H1 (cell line): ENCODE measurements around the gene UBE2K. TPM values are rescaled to one million over a fixed set of nuclear protein-coding genes. Genes with fewer than 3 reads are reported as not detected.

Experiments
- CTCF ChIA-PET: fragments of 300-600 bp; sonication (Branson Sonifier 250); formaldehyde crosslinking; loops from one replicate; lab custom pipeline; 2021; ENCODE audit not compliant: partially characterized antibody; lab: Charles Lee
- POLR2A ChIA-PET: fragments of 300-600 bp; sonication (Branson Sonifier 250); formaldehyde crosslinking; loops from one replicate; lab custom pipeline; 2021; ENCODE audit warnings: inconsistent platforms; ENCODE audit not compliant: partially characterized antibody; lab: Charles Lee
- DNase-seq, 2 experiments: peaks; one replicate each; pipeline versions ENCODE4 v3.0.0 to v3.0.0-alpha.2; 2010 to 2022; ENCODE audit warnings: low spot score in 2 of 2, low read depth in 1 of 2, mixed read lengths in 1 of 2
- FAIRE-seq: peaks from 2 replicates; lab custom pipeline; 2011; peaks lifted over from hg19 to GRCh38; lab: Jason Lieb, UNC
- H2AFZ ChIP-seq: 2 replicates; pipeline ENCODE4 v1.8.1; 2012; ENCODE audit warnings: low read length, inconsistent platforms
- H2AK5ac ChIP-seq: 2 replicates; pipeline ENCODE4 v1.6.1; 2013; ENCODE audit warnings: low read depth, low read length
- H2BK120ac ChIP-seq: replicated peaks from 2 replicates; pipeline ENCODE3; 2013; ENCODE audit warnings: low read depth, low read length, inconsistent platforms
- H2BK12ac ChIP-seq: 2 replicates; pipeline ENCODE4 v1.6.1; 2013; ENCODE audit warnings: low read depth, low read length
- H2BK15ac ChIP-seq: 2 replicates; pipeline ENCODE4 v1.6.1; 2013; ENCODE audit warnings: low read length
- H2BK20ac ChIP-seq: 2 replicates; pipeline ENCODE4 v1.6.1; 2013; ENCODE audit warnings: low read length
- H2BK5ac ChIP-seq: 2 replicates; pipeline ENCODE4 v1.6.1; 2013; ENCODE audit warnings: low read depth, low read length
- H3K14ac ChIP-seq: 2 replicates; pipeline ENCODE4 v1.6.1; 2013; ENCODE audit warnings: inconsistent platforms; ENCODE audit not compliant: insufficient read length
- H3K18ac ChIP-seq: 2 replicates; pipeline ENCODE4 v1.6.1; 2013; ENCODE audit warnings: low read length; ENCODE audit errors: extremely low read depth
- H3K23ac ChIP-seq: 2 replicates; pipeline ENCODE4 v1.6.1; 2013; ENCODE audit warnings: inconsistent platforms; ENCODE audit not compliant: insufficient read length
- H3K23me2 ChIP-seq: 2 replicates; pipeline ENCODE4 v1.6.1; 2013; ENCODE audit warnings: low read depth, low read length
- H3K27ac ChIP-seq: 2 replicates; pipeline ENCODE4 v1.6.1; 2011; ENCODE audit warnings: low read depth, low read length, inconsistent platforms
- H3K27me3 ChIP-seq, 4 experiments: replicated peaks in 1 of 4; 1 replicate in 1 of 4; 2 replicates in 3 of 4; pipeline versions ENCODE4 v1.6.1 to v1.8.1; 2011 to 2013; ENCODE audit warnings: low read length in 3 of 4, mild to moderate bottlenecking in 3 of 4, inconsistent platforms in 2 of 4, mixed read lengths in 2 of 4, moderate library complexity in 1 of 4; ENCODE audit not compliant: control insufficient read depth in 3 of 4, insufficient read depth in 3 of 4; ENCODE audit errors: extremely low read depth in 1 of 4
- H3K36me3 ChIP-seq, 4 experiments: 2 replicates each; pipeline versions ENCODE4 v1.6.1 to v1.8.1; 2011 to 2013; ENCODE audit warnings: mild to moderate bottlenecking in 4 of 4, low read length in 3 of 4, moderate library complexity in 2 of 4, control low read depth in 1 of 4, inconsistent platforms in 1 of 4; ENCODE audit not compliant: insufficient read depth in 4 of 4, control insufficient read depth in 2 of 4
- H3K4ac ChIP-seq: replicated peaks from 2 replicates; pipeline ENCODE3; 2013; ENCODE audit warnings: low read length, low read depth, mixed read lengths, inconsistent platforms; ENCODE audit not compliant: insufficient read length
- H3K4me1 ChIP-seq, 4 experiments: replicated peaks in 1 of 4; 1 replicate in 1 of 4; 2 replicates in 3 of 4; pipeline versions ENCODE4 v1.6.1 to v1.8.1; 2011 to 2013; ENCODE audit warnings: low read length in 3 of 4, inconsistent platforms in 2 of 4, mixed read lengths in 1 of 4; ENCODE audit not compliant: insufficient read depth in 4 of 4, control insufficient read depth in 3 of 4
- H3K4me2 ChIP-seq, 2 experiments: 2 replicates each; pipeline versions ENCODE4 v1.6.1 to v1.8.1; 2011 to 2013; ENCODE audit warnings: low read depth in 2 of 2, low read length in 2 of 2, control low read depth in 1 of 2, inconsistent platforms in 1 of 2, mild to moderate bottlenecking in 1 of 2; ENCODE audit not compliant: insufficient read depth in 1 of 2
- H3K4me3 ChIP-seq, 4 experiments: fragments of 200-600, 300-600 bp in 1 of 4; sonication (generic), shearing (Covaris generic), sonication (Bioruptor Twin) in 1 of 4; 2 replicates each; pipeline versions ENCODE4 v1.5.1 to v1.8.1; 2011 to 2016; ENCODE audit warnings: low read length in 4 of 4, low read depth in 3 of 4, control low read depth in 2 of 4, inconsistent platforms in 2 of 4, mild to moderate bottlenecking in 2 of 4, mixed read lengths in 1 of 4, moderate library complexity in 1 of 4; ENCODE audit not compliant: insufficient read depth in 2 of 4; ENCODE audit errors: extremely low read depth in 1 of 4
- H3K56ac ChIP-seq: replicated peaks from 2 replicates; pipeline ENCODE3; 2013; ENCODE audit warnings: low read depth, mild to moderate bottlenecking, mixed read lengths, low read length, inconsistent platforms; ENCODE audit not compliant: insufficient read length
- H3K79me1 ChIP-seq: 2 replicates; pipeline ENCODE4 v1.6.1; 2013; ENCODE audit warnings: low read depth, low read length, control low read depth
- H3K79me2 ChIP-seq, 2 experiments: 2 replicates each; pipeline versions ENCODE4 v1.6.1 to v1.8.1; 2012 to 2013; ENCODE audit warnings: low read length in 2 of 2, mild to moderate bottlenecking in 2 of 2, inconsistent platforms in 1 of 2; ENCODE audit not compliant: insufficient read depth in 2 of 2, control insufficient read depth in 1 of 2
- H3K9ac ChIP-seq, 4 experiments: replicated peaks in 1 of 4; 1 replicate in 1 of 4; 2 replicates in 3 of 4; pipeline versions ENCODE4 v1.6.1 to v1.8.1; 2011 to 2013; ENCODE audit warnings: low read depth in 3 of 4, low read length in 3 of 4, control low read depth in 2 of 4, mild to moderate bottlenecking in 2 of 4, moderate library complexity in 2 of 4, inconsistent platforms in 1 of 4; ENCODE audit errors: extremely low read depth in 1 of 4
- H3K9me3 ChIP-seq, 2 experiments: 2 replicates each; pipeline versions ENCODE4 v1.6.1 to v1.8.1; 2012 to 2013; ENCODE audit warnings: mild to moderate bottlenecking in 2 of 2, moderate library complexity in 2 of 2, control low read depth in 1 of 2, inconsistent platforms in 1 of 2, low read depth in 1 of 2, low read length in 1 of 2, mixed read lengths in 1 of 2; ENCODE audit not compliant: insufficient read depth in 2 of 2
- H4K20me1 ChIP-seq, 2 experiments: replicated peaks in 1 of 2; 2 replicates each; pipeline versions ENCODE3 to v1.8.1; 2011 to 2013; ENCODE audit warnings: inconsistent platforms in 2 of 2, low read length in 2 of 2, mild to moderate bottlenecking in 1 of 2; ENCODE audit not compliant: insufficient read depth in 2 of 2, control insufficient read depth in 1 of 2
- H4K5ac ChIP-seq: 2 replicates; pipeline ENCODE4 v1.6.1; 2013; ENCODE audit warnings: low read length, low read depth, mixed read lengths, inconsistent platforms; ENCODE audit not compliant: insufficient read length
- H4K8ac ChIP-seq: 2 replicates; pipeline ENCODE4 v1.8.0; 2013; ENCODE audit warnings: mild to moderate bottlenecking, moderate library complexity, low read length, inconsistent platforms; ENCODE audit not compliant: insufficient read depth; ENCODE audit errors: extremely low read depth
- H4K91ac ChIP-seq: replicated peaks from 2 replicates; pipeline ENCODE3; 2013; ENCODE audit warnings: low read length, mixed read lengths, inconsistent platforms; ENCODE audit not compliant: insufficient read length
- EGR1 ChIP-seq: IDR thresholded peaks from 2 replicates; pipeline ENCODE4 v1.6.1; 2011; ENCODE audit warnings: low read depth, low read length, borderline replicate concordance
- POLR2A ChIP-seq, 2 experiments: IDR thresholded peaks; 1 replicate in 1 of 2; 2 replicates in 1 of 2; pipeline ENCODE4 v1.6.1; 2011; ENCODE audit warnings: low read depth in 2 of 2, low read length in 2 of 2, mild to moderate bottlenecking in 2 of 2; ENCODE audit errors: control extremely low read depth in 1 of 2
- SIN3A ChIP-seq, 2 experiments: IDR thresholded peaks in 1 of 2; conservative IDR thresholded peaks in 1 of 2; 2 replicates each; pipeline ENCODE4 v1.6.1; 2011 to 2012; ENCODE audit warnings: low read length in 2 of 2, improper control_type of control experiment in 1 of 2, low read depth in 1 of 2, mild to moderate bottlenecking in 1 of 2
- SIX5 ChIP-seq: IDR thresholded peaks from 2 replicates; pipeline ENCODE4 v1.6.1; 2011; ENCODE audit warnings: mild to moderate bottlenecking, low read depth, low read length
- WGBS, 2 experiments: shearing (Covaris generic) in 1 of 2; methylation state at CpG; one replicate each; pipeline versions ENCODE4 v1.1.6 to v1.1.7; 2013 to 2015; ENCODE audit warnings: low lambda C conversion rate in 2 of 2, mixed read lengths in 2 of 2, inconsistent platforms in 1 of 2, low coverage in 1 of 2, missing lambda C conversion rate in 1 of 2; ENCODE audit not compliant: insufficient replicate concordance in 2 of 2, insufficient coverage in 1 of 2, insufficient read length in 1 of 2; ENCODE audit errors: extremely low coverage in 1 of 2, missing lambda C conversion rate in 1 of 2; 5-methylcytosine and 5-hydroxymethylcytosine counted together
- polyA plus RNA-seq, 7 experiments: library from polyadenylated mRNA; depleted of rRNA in 3 of 7; stranded (reverse) in 5 of 7; unstranded in 2 of 7; fragments of >200 nt in 5 of 7; fragments of 200-250 nt in 2 of 7; gene quantifications; 1 replicate in 5 of 7; 2 replicates in 1 of 7; 4 replicates in 1 of 7; pipeline versions ENCODE4 v1.2.1 to v1.2.3, GENCODE V29; 2011 to 2013; ENCODE audit warnings: missing spikeins in 2 of 7, mixed read lengths in 2 of 7
- total RNA-seq: library from RNA; stranded (reverse); fragmentation: NEBNext Ultra II Directional; extraction: Animal tissue kit (Norgen Biotek cat#: 25700); gene quantifications from 2 replicates; pipeline ENCODE4 v1.2.1, GENCODE V29; 2021

Gene UBE2K
- total and polyA plus RNA-seq, 2 of the 8 experiments (the other 6 are each of a cell fraction or from before 2014, with no cell fraction given), result 53.6 to 174 TPM

GRCh38 chr4:39715788-39716187 lies 17.9 kb downstream of the UBE2K start:
- Histone ChIP-seq H3K14ac (no peak overlapping the region), H4K20me1 (peaks cover 7 to 16% of the 10 kb centered on the region in 2 experiments), H2BK5ac (no peak overlapping the region), H4K8ac (no peak overlapping the region), H3K79me2 (peaks cover 29 to 94% of the 10 kb centered on the region in 2 experiments), H4K91ac (no peak overlapping the region), H2BK120ac (no peak overlapping the region), H2AFZ (no peak overlapping the region), H3K4ac (no peak overlapping the region), H3K23ac (no peak overlapping the region), H2BK20ac (no peak overlapping the region), H4K5ac (no peak overlapping the region), H3K9me3 (no peaks in the 10 kb centered on the region; a peak in 1 of 4 replicates), H2AK5ac (no peak overlapping the region), H3K4me1 (no peaks in the 10 kb centered on the region; a peak in 2 of 7 replicates), H3K4me2 (no peak overlapping the region), H3K9ac (no peak overlapping the region), H3K27me3 (no peaks in the 10 kb centered on the region), H3K56ac (no peak overlapping the region), H3K36me3 (peaks cover 0 to 8% (median 3%) of the 10 kb centered on the region in 4 experiments; a peak in 3 of 8 replicates), H2BK12ac (no peak overlapping the region), H3K4me3 (no peak overlapping the region), H3K23me2 (no peaks in the 10 kb centered on the region), H3K79me1 (no peaks in the 10 kb centered on the region; the same call in 1 of the 2 replicates), H2BK15ac (no peak overlapping the region), H3K18ac (no peak overlapping the region), H3K27ac (no peak overlapping the region)
- 94% methylated on average over 3 of the region's 3 CpGs; no CpG with 5 or more reads in 1 of the 2 experiments for WGBS, 2 experiments
- ChIA-PET POLR2A (interaction anchor here (1.3 kb wide), 1 partner anchor 18 kb away, joined by 7 read pairs; the partner anchor contains the start of gene UBE2K), CTCF (no interaction called here)
- DNase-seq (no peak), FAIRE-seq (no peak)
- TF ChIP-seq POLR2A (IDR thresholded peaks at IDR 0.05; ENCODE audit: control extremely low read depth in 1 of 2, low read depth in 2 of 2, low read length in 2 of 2) (no peak), SIX5 (no peak), SIN3A (conservative IDR thresholded peaks at IDR 0.05 in 1 of 2, IDR thresholded peaks at IDR 0.05 in 1 of 2; ENCODE audit: low read depth in 1 of 2, low read length in 2 of 2) (no peak), EGR1 (no peak)
